ENCODE results near the gene DOHH.
"Not testable (repeated sequence)": the region's sequence is repeated elsewhere in the genome, so short reads cannot be mapped to it uniquely, and the experiment has no call there.

Gene DOHH

DNA sequence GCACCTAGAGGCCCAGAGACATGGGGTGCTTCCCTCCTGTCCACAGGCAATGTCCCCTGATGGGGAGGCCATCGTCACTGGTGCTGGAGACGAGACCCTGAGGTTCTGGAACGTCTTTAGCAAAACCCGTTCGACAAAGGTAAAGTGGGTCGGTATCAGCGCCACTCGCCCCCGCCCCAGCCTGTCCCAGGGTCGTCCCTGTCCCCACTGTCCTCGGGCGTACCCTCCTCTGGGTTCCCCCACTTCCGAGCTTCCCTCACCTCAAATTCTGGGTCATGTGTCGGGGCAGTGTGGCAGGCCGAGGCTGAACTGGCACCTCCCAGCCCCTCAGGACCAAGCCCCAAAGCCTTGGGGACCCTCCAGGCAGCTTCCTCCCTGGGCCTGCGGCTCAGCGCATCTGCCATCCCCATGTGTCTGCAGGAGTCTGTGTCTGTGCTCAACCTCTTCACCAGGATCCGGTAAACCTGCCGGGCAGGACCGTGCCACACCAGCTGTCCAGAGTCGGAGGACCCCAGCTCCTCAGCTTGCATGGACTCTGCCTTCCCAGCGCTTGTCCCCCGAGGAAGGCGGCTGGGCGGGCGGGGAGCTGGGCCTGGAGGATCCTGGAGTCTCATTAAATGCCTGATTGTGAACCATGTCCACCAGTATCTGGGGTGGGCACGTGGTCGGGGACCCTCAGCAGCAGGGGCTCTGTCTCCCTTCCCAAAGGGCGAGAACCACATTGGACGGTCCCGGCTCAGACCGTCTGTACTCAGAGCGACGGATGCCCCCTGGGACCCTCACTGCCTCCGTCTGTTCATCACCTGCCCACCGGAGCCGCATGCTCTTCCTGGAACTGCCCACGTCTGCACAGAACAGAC, 34.1 kb upstream of the DOHH start:
- DNase-seq (ENCODE audit: low spot score): no peak

DNA sequence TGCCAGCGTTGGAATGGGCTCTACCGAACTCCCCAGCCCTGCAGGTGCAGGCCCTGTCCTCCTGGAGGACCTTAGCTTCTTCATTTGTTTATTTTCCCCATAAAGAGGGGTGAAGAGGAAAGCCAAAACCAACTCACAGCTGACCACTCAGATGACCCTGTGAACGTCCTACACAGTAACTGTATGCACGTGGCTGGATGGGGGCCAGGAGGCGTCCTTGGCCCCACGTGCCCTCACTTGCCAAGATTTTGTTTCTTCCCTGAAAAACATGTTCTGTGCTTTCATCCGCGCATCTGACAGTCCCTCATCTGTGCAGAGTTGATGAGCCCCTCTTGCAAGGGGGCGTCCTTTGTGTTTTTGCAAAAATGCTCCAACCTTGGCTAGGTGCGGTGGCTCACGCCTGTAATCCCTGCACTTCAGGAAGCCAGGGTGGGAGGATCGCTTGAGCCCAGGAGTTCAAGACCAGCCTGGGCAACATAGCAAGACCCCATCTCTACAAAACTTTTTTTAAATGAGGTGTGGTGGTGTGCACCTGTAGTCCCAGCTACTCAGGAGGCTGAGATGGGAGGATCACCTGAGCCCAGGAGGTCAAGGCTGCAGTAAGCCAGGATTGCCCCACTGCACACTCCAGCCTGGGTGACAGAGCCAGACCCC, 33.2 kb upstream of the DOHH start:
- DNase-seq (ENCODE audit: low spot score): no peak

DNA sequence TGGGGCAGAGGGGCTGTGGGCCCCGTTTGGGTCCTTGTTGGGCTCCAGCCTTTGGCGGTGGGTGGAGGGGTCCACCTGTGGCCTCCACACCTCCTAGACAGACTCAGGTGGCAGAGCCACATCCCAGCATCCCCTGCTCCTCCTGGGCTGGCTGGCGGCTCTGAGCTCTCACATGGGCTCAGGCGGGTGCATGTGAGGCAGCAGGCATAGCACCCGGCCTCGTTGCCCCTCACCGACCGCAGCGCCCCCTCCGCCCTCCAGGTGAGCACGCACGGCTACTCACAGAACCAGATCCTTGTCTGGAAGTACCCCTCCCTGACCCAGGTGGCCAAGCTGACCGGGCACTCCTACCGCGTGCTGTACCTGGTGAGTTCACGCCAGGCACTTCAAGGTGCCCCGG, 32.6 kb upstream of the DOHH start:
- DNase-seq (ENCODE audit: low spot score): no peak

DNA sequence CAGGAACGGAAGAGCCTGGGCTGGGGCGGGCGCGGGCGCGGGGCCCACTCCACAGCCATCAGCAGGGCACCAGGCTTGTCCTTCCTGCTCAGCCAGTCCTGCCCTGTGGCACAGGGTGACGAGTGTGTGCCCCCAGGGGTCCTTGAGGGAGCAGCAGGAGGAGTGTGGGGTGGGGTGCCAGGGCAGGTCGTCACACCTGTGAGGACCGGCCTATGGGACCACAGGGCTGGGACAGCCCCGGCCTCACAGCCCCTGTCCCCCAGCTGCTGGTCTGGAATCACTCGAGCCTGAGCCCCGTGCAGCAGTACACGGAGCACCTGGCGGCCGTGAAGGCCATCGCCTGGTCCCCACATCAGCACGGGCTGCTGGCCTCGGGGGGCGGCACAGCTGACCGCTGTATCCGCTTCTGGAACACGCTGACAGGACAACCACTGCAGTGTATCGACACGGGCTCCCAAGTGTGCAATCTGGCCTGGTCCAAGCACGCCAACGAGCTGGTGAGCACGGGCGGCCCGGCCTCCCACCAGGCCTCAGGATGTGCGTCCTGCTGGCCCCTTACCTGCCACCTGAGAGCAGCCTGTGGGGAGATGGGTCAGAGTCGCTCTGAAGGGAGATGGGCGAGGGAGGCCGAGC, 31.8 kb upstream of the DOHH start:
- no peak for DNase-seq (ENCODE audit: low spot score)

DNA sequence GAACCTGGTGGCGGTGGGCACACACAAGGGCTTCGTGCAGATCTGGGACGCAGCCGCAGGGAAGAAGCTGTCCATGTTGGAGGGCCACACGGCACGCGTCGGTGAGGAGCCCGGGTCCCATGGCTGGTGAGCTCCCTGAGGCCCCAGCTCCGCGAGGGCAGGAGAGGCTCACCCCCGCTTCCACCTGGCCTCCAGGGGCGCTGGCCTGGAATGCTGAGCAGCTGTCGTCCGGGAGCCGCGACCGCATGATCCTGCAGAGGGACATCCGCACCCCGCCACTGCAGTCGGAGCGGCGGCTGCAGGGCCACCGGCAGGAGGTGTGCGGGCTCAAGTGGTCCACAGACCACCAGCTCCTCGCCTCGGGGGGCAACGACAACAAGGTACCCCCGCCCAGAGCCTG, 31.2 kb upstream of the DOHH start:
- DNase-seq (ENCODE audit: low spot score): no peak

DNA sequence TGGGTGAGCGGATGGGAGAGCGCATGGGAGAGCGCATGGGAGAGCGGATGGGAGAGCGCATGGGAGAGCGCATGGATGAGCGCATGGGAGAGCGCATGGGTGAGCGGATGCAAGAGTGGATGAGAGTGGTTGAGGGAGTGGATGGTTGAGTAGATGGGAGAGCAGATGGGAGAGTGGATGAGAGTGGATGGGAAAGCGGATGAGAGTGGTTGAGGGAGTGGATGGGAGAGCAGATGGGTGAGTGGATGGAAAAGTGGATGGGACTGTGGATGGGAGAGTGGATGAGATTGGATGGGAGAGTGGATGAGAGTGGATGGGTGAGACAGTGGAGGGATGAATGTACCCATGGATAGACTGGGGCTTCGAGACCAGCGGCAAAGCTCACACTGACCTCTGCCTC, 29.9 kb upstream of the DOHH start:
- DNase-seq (ENCODE audit: low spot score): no peak

DNA sequence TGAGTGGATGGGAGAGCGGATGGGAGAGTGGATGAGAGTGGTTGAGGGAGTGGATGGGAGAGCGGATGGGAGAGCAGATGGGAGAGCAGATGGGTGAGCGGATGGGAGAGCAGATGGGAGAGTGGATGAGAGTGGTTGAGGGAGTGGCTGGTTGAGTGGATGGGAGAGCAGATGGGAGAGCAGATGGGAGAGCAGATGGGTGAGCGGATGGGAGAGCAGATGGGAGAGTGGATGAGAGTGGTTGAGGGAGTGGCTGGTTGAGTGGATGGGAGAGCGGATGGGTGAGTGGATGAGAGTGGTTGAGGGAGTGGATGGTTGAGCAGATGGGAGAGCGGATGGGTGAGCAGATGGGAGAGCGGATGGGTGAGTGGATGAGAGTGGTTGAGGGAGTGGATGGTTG, 28.8 kb upstream of the DOHH start:
- DNase-seq (ENCODE audit: low spot score): not testable (repeated sequence)

DNA sequence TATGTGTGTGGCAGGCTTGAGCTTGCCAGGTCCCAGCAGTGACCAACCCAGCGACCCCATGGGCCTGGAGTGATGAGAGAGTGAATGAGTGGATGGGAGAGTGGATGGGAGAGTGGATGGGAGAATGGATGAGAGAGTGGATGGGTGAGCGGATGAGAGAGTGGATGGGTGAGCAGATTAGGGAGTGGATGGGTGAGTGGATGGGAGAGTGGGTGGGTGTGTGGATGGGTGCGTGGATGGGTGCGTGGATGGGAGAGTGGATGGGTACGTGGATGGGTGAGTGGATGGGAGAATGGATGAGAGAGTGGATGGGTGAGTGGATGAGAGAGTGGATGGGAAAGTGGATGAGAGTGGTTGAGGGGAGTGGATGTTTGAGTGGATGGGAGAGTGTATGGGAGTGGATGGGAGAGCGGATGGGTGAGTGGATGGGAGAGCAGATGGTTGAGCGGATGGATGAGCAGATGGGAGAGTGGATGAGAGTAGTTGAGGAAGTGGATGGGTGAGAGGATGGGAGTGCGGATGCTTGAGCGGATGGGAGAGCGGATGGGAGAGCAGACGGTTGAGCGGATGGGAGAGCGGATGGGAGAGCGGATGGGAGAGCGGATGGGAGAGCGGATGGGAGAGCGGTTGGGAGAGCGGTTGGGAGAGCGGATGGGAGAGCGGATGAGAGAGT, 28.2 kb upstream of the DOHH start:
- DNase-seq (ENCODE audit: low spot score): no peak

DNA sequence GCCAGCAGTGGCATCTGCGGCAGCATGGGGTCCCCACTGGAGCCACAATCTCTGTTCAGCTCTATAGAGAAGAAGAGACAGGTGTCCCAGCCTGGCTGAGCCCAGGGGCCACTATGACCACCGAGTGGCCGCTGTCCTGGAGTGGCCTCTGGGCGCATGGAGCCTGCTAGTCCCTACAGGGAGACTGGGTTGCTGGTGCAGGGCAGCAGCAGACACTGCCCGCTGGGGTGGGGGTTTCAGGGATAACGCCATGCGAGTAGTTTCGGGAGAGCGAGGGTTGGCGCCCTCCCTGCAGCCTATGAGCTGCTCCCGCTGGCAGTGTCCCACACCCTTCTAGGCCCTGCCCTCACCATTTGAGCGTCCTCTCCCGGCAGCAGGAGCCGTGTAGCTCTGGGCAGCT, 27.6 kb upstream of the DOHH start:
- DNase-seq (ENCODE audit: low spot score): no peak

DNA sequence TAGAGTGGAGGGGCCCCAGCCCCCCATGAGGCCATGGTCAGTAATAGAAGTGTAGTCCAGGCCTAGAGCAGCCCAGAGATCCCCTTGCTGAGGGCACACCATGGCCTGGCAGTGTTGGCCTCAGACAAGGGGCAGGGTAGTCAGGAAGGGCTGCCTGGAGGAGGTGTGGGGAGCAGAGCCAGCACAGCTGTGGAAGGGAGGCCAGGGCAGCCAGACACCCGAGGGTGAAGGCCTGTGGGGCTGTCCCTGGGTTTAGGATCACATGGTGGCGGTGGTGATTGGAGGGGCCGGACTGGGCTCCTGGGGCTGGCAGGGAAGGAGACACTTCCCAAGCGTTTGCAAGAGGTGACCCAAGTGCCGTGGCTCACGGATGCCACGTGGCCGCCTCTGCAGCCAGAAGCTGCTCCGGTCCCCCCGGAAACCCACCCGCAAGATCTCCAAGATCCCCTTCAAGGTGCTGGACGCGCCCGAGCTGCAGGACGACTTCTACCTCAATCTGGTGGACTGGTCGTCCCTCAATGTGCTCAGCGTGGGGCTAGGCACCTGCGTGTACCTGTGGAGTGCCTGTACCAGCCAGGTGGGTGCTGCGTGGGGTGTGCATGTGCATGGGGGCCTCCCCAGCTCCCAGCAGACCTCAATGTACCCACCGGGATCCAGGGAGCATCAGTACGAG, 26.9 kb upstream of the DOHH start:
- no peak for DNase-seq (ENCODE audit: low spot score)

DNA sequence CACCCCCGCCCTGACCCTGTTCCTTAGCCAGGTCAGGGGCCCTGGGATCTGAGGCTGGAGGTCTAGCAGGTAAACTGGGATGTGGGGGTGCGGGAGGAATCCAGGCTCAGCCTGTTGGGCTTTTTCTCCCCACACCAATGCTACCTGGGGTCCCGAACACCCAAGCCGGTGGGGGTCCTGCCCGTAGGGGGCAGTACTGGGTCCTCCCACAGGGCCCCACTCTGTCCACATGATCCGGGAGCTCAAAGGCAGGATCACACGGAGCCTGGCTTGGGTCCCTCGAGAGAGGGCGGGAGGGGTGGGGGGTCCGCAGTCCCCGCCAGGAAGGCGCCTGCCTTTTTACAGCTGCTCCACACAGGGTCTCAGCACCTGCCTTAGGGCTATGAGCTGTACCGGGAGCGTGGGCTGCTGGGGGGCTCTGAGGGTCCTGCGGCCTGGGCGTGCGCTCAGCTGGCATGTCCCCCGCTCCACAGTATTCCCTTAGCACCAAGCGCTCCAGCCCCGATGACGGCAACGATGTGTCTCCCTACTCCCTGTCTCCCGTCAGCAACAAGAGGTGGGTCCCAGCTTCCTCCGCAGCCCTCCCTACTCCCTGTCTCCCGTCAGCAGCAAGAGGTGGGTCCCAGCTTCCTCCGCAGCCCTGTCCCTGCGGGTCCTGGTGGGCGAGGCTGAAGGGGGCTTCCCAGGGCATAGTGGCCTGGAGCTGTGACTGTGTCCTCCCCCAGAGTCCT, 26.2 kb upstream of the DOHH start:
- no peak for DNase-seq (ENCODE audit: low spot score)

DNA sequence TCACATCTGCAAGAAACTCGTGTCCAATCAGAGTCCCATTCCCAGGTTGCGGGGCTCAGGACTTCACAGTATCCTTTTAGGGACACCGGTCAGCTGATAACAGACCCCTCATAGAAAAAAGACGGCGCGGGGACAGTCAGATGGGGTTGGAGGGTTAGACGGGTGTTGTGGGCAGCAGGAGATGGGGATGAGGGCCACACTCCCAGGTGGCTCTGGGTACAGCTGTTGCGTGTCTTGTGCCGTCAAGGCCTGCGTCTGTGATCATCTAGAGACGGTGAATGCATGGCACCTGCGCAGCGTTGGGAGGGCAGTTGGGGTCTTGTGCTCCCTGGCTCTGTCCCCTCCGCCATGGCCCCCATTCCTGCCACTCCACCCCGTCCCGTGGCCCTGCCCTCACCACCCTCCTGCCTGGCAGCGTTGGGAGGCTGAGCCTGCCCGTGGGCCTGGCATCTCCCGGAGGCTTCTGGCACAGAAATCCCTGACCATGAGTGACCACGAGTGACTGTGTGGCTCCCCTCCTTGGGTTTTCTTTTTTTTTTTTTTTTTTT, 24.5 kb upstream of the DOHH start:
- no peak for DNase-seq (ENCODE audit: low spot score)

DNA sequence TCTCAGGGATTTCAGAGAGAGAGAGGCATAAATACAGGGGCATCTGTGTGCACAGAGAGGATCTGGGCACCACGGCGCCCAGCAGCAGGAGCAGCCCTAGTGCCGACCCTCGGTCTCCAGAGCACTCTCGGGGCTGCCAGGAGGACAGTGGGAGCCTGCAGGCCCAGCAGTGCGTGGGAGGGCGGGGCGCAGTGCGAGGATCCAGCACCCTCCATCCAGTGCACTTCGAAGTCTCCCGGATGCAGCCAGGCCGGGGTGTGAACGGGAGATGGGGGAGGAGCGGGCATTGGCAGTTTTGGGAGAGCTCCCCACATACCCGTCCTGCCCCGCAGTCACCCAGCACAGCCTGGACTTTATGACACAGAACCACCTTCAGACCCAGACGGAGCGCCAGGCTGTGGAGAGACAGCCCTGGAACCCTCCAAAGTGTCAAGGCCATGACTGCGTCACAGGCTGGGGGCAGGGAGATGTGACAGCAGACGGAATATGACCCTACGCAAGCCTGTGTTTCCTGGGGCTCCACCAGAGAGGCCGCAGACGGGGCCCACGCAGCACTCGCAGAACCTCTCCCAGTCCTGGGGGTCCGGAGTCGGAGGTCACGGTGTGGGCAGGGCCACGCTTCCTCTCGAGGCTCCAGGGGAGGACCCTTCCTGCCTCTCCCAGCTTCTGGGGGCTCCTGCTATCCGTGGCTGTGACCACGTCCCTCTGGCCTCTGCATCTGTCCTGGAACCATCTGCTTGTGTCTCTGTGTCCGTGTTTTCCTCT, 23.8 kb upstream of the DOHH start:
- DNase-seq (ENCODE audit: low spot score): no peak

DNA sequence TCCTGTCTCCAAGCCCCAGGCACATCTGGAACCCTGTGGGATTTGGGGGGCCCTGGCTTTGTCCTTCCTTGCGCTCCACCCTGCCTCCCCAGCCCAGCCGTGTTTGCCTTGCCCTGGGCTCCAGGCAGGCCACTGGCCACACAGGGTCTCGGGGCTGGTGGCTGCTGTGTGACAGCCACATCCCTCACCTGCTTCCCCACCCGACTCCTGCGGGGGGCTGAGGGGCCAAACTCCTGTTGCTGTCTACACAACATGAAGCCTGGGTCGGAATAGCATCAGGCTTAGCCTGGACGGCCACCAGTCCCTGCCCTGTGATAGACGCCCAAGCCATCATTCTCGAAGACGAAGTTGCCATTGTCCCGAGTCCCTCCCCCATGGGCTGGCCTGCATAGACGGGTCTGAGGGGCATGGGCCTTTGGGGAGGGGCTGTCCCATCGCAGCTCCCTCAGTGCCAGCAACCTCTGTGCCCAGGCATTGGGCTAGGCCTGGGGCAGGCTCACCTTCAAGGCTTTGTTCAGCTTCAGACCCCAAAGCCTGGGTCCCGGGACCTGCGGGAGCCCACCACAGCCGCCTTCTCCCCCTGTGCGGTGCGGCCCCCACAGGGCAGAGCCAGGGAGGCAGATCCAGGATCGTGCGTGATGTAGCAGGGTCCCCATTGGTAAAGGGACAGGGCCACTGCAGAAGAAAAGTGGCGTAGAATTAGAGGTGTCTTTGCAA, 23.0 kb upstream of the DOHH start:
- no peak for DNase-seq (ENCODE audit: low spot score)

DNA sequence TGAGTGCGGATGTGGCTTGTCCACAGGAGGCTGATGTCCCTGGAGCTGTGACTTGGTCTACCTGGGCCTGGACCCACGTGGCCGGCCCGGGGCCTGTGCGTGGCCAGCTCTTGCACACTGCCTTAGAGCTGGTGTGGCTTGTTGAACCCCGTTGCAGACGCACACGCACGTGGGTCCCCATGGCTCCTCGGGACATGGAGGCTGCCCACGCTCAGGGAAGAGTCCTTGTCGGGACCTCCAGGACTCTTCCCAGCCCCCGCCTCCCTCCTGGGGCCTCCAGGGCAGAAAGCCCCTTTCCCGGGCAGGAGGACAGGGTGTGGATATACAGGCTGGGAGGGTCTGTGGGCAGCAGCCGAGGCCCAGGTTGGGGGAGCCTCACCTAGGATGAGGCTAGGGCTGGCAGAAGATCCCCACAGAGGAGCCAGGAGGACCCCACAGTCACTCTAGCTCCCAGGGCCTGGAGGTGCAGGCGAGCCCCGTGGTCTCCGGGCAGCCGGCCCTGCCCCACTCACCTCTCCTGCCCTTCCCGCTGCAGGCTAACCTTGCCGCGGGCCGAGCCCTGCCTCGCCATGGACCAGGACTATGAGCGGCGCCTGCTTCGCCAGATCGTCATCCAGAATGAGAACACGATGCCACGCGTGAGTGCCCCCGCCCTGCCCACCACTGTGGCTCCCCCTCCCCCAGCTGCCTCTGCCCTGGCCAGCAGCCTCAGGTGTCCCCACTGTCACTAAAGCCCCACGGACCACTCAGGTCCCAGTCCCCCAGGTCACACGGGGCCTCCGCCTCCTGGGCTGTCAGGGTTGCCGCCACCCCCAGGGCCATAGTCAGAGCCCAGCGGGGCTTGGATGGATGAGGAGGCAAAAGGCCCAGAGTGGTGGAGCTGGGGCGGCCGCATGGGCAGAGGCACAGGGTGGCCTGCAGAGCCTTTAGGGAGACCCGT, 22.2 kb upstream of the DOHH start:
- no peak for DNase-seq (ENCODE audit: low spot score)

DNA sequence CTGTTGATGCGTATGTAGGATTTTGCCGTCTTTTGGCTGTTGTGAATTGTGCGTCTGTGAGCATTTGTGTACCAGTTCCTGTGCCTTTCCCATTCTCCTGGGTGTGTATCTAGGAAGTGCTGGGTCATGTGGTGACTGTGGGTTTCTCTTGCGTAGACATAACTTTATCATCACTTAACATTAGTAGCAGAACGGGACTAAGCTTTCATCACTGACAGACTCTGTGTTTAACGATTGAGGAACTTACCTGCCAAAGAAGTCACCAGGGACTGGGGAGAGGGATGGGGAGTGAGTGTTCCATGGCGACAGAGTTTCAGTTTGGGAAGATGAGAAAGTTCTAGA, 20.6 kb upstream of the DOHH start:
- no peak for DNase-seq (ENCODE audit: low spot score)

DNA sequence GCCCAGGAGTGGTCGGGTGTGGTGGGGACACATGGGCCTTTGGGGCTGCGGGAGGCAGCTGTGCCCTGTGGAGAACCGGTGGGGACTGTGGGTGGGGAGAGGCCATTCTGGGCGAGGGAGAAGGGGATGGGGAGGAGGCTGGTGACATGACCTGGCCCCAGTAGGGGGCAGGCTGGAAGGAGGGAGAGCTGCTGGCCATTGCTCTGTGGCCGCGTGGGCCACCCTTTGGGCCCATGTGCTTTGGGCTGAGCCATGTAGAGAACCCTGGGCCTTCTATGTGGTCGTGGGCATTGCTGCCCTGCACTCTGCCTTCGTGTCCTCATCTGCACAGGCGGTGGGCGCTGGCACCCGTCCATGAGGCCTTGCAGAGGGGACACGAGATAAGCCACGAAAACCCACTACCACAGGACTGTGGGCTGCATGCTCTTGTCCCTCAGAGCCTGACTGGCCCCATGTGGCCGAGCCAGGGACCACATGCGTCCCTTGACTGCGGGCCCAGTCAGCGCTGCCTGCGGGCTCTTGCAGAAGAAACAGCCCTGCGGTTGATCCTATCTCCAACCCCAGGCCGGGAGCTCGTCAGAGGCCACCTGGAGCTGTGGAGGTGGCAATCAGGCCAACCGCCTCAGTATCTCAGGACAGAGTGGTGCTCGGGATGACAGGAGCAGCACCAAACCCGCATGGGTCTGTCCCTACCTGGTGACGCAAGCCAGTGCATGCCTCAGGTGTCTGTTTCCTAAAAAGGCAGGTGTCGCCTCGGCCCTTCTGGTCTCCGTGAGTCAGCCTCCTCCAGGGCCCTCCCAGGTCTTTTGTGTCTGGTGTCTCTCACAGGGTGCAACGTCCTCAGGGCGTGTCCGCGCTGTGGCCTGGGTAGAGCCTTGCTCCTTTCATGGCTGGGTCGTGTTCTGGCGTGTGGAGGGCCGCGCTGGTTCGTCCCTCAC, 20.0 kb upstream of the DOHH start:
- DNase-seq (ENCODE audit: low spot score): no peak

DNA sequence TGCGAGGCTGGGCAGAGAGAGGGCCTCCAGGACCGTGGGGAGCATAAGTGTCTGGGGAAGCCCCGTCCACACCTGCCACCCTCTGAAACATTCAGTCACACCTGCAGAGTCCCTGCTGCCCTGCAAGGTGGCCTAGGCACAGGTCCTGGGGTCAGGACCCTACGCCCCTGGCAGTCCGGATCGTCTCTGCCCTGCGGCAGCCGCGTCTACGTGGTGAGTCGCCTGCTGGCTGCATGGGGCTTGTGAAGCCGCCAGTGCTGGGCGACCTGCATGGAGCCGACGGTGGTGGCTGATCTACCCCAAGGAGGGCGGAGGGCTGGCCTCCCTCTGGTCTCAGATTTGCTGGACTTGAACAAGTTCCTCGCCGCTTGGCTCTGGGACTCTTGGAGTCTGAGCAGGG, 18.7 kb upstream of the DOHH start:
- no peak for DNase-seq (ENCODE audit: low spot score)
